Esophagus squamous epithelium (tissue), 4 donors: Measurements from ENCODE around the gene GPHN.

Source experiments
- POLR2A ChIP-seq, 4 donors: fragments of 450-650 bp; IDR thresholded peaks; one replicate each; pipeline ENCODE4 v1.6.1; 2017; ENCODE audit warnings: antibody characterized with exemption in 4 of 4, mild to moderate bottlenecking in 4 of 4, moderate library complexity in 3 of 4
- TF ChIP-seq, protein P1 (sequence below), 6 experiments: fragments of 450-650 bp in 4 of 6; fragments of 200-600 bp in 2 of 6; sonication (generic) in 2 of 6; IDR thresholded peaks; one replicate each; pipeline ENCODE4 v1.5.1; 2016 to 2019; ENCODE audit warnings: antibody characterized with exemption in 6 of 6, mild to moderate bottlenecking in 4 of 6, moderate library complexity in 4 of 6

DNA sequence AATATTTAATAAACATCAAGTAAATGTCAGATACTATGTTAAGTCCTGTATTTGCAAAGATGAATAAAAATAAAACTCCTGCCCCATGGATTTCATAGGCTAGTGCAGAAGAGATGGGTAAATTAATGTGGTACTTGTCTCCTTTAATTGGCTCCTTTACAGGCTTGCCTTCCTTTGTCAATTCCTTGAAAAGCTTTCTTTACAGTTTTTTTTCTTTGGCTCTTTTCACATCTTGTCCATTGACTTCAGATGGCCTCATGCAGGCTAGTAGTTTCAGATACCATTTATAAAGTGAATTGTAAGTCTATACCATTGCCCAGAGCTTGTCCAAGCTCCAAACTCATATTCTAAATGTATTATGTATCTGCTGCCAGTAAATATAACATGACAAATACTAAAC lies 552.6 kb downstream of the GPHN start:
- TF ChIP-seq, protein P1, sequence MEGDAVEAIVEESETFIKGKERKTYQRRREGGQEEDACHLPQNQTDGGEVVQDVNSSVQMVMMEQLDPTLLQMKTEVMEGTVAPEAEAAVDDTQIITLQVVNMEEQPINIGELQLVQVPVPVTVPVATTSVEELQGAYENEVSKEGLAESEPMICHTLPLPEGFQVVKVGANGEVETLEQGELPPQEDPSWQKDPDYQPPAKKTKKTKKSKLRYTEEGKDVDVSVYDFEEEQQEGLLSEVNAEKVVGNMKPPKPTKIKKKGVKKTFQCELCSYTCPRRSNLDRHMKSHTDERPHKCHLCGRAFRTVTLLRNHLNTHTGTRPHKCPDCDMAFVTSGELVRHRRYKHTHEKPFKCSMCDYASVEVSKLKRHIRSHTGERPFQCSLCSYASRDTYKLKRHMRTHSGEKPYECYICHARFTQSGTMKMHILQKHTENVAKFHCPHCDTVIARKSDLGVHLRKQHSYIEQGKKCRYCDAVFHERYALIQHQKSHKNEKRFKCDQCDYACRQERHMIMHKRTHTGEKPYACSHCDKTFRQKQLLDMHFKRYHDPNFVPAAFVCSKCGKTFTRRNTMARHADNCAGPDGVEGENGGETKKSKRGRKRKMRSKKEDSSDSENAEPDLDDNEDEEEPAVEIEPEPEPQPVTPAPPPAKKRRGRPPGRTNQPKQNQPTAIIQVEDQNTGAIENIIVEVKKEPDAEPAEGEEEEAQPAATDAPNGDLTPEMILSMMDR (IDR thresholded peaks at IDR 0.05), result no peak
- no peak for TF ChIP-seq POLR2A (IDR thresholded peaks at IDR 0.05)
